HG02588 (cell line): ENCODE data around the gene CSF3R.

Experiments
- ATAC-seq: cut with Tn5 transposase; IDR thresholded peaks from one replicate; pipeline ENCODE4 v1.9.1; 2021; ENCODE audit warnings: mild to moderate bottlenecking, moderate library complexity; ENCODE audit not compliant: unreplicated experiment

Gene CSF3R

DNA sequence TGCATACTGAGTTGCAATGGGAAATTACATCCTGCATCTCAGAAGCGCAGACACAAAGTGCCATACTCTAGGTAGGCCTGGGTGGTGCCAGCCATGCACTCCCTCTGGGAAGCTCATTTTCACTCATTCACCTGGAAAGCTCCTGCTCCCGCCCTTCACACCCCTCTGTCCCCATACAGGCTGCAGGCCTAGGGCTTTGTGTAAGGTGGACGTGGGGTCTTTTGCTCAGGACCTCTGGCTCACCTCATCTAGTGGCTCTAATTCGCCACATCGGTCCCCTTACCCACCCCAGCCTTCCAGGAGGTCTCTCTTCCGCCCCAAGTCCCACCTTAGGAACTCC, 19.3 kb downstream of the CSF3R start:
- ATAC-seq, result no peak

DNA sequence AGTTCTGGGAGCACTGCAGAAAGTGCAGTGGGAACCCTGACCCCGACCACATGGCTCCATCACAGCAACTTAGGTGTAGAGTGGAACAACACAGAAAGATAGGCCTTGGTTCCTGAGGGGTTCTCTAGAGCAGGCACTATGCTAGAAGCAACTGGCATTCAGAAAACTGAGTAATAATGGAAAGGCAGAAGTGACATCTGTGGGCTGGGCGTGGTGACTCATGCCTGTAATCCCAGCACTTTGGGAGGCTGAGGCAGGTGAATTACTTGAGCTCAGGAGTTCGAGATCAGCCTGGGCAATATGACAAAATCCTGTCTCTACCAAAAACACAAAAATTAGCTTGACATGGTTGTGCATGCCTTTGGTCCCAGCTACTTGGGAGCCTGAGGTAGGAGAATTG, 23.8 kb downstream of the CSF3R start:
- no peak for ATAC-seq

- ATAC-seq, result no peak
Measured at GRCh38 chr1:36457691-36458090, 25.0 kb downstream of the CSF3R start.

DNA sequence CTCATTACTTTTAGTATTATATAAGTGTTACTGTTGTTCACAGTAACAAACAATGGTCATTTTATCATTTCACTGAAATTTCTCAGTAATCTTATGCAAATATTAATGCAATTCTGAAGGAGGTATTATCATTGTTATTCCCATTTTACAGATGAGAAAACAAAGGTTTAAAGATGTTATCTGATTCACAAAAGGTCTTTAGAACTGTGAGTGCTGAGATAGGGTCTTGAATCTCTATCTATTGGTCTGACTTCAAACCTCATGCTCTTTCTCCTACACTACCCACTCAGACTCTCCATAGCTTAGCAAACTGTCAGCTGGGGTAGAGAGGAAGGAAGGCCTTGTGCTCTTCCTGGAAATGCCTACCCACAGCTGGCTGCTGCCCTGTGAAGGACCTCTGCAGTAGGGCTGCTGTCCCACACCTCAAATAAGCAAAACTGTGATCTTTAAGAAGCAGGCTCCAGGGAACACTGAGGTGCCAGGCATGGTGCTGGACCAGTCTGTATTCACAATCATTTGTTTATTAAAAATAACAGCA, 26.3 kb downstream of the CSF3R start:
- no peak for ATAC-seq

DNA sequence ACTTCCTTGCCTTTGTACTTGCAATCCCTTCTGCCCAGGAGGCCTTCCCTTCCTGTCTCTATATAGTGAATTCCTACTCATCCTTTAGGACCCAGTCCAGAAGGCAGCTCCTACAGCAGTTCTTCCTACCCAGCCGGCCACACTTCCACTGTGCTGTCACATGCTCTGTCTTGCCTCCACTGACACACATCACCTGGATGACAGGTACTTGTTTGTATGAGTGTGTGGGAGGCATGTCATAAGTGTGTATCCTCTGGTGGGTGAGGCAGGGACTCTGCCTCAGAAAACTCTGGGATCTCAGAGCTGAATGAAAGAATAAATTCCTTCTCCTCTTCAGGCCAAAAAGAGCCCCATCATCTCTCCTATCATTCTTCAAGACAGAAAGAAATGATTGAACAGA, 27.3 kb downstream of the CSF3R start:
- no peak for ATAC-seq

DNA sequence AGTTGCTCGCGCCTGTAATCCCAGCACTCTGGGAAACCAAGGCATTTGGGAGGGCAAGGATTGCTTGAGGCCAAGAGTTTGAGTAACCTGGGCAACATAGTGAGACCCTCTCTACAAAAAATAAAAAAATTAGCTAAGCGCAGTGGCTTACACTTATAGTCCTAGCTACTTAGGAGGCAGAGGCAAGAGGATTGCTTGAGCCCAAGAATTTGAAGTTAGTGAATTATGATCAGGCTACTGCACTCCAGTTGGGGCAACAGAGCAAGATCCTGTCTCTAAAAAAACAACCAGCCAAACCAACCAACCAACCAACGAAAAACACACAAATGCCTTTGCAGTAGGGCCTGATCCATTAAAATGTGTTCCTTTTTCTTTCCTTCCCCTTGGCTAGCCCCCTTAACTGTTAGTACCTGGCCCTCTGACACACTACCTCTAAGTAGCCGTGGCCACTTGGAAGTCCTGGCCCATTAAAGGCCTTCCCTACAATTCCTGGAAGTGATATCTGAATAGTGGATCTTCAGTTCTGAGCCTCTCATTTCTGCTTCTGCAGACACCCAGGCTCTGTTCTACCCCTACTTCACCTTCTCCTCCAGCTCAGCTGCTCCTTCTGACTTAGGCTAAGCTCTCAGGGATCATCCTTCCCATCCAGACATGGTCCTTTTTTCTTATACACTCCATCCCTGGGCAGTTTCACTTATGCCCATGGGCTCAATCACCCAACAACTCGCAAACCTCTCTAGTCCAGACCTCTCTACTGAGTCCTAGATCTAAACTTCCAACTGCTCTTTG, 28.9 kb downstream of the CSF3R start:
- no peak for ATAC-seq

DNA sequence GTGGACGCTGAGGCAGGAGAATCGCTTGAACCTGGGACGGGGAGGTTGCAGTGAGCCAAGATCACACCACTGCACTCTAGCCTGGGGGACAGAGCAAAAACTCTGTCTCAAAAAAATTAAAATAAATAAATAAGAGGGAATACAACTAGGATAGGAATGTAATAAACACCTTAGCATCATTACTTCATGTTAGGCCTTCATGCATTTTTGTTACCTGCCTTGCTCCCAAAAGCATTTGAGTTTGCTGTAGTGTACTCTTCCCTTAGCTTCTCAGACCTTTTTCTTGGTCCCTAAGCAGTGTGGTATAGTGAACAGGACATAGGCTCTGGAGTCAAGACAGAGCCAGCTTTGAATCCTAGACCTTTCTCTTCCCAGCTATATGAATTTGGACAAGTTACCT, 29.7 kb downstream of the CSF3R start:
- ATAC-seq, result no peak

DNA sequence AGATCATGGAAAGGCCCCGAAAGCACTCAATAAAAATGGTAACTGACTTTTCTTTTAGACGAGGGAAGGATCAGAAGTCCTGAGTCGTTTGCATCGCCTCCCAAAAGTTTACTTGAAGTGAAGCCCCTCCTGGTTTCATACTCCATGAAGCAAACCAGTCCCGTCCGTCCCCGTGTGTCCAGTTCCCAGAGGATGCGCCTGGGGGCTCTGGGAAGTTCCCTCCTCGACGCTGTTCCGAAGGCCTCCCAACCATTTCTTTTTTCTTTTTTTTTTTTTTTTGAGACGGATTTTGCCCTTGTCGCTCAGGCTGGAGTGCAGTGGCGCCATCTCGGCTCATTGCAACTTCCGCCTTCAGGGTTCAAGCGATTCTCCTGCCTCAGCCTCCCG, 31.8 kb downstream of the CSF3R start:
- no peak for ATAC-seq

- peak; percentile 97 for ATAC-seq
Measured at GRCh38 chr1:36450270-36450918, 32.3 kb downstream of the CSF3R start, which contains the start of gene OSCP1. Gene OSCP1, minus strand, starts transcription at chr1:36450451. Its CDS starts 82 bp downstream, at chr1:36450369.

DNA sequence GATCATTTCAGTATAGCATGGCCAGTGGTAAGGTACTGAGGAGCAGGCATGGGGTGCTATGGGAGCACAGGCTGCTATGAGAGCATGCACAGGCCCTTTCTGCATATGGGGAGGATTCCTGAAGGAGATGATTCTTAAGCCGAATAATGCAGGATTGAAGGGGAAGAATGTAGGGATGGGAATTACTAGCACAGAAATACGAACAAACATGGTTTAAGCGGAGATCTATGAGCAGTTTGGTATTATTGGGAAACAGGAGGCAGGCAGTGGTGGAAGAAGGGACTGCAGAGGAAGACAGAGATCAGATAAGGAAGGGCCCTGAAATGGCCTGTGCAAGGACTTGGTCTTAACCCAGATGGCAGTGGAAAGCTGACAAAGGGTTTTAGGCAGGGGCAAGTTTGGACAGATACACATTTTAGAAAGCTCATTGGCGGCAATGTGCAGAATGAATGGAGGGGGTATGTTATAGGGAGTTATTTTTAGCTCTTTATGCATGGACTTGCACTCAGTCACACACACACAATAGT, 34.1 kb downstream of the CSF3R start:
- ATAC-seq, result no peak

- ATAC-seq, result no peak
Measured at GRCh38 chr1:36447450-36447849, 35.3 kb downstream of the CSF3R start.

- ATAC-seq, result no peak
Measured at GRCh38 chr1:36446746-36447145, 36.0 kb downstream of the CSF3R start.

GRCh38 chr1:36446271-36446670, 36.4 kb downstream of the CSF3R start:
- ATAC-seq, result no peak

DNA sequence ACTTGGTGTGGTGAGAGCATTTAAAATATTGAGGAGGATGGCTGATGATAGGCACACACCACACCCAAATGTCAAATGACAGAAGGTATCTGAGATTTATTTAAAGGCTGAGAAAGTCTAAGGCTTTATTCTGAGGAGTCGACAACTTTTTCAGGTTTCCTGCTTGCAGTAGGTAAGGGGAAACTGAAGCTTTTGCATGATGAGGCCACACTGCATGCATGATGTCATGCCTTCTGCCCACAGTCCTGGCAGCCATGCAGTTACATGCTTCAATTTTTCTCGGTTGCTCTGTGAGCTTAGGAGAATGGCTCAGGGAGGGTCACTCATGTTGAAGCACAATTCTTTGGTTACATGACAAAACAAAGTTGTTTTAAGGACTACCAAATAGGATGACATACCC, 39.4 kb downstream of the CSF3R start:
- no peak for ATAC-seq

GRCh38 chr1:36442337-36442736, 40.4 kb downstream of the CSF3R start:
- ATAC-seq, result no peak

DNA sequence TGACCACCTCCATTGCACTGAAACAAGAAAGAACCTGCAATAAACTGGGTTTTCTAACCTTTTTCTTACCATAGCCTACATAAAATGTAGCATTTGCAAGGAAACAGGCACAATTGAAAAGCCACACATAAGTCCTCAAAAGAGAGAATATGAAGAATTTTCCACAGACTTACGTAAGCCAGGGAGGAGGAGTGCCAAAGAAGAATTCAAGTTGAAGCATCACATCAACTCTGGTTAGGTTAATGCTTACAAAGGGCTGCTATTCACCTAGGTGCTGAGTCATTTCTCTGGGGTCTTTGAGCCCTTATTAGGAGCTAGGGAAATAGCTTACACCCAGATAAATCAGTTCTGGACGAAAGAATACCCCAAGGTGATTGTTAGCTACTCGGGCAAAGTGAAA, 42.1 kb downstream of the CSF3R start:
- no peak for ATAC-seq

- ATAC-seq, result no peak
Measured at GRCh38 chr1:36440044-36440443, 42.7 kb downstream of the CSF3R start.

GRCh38 chr1:36438715-36439114, 44.0 kb downstream of the CSF3R start:
- ATAC-seq, result no peak

- no peak for ATAC-seq
Measured at GRCh38 chr1:36436821-36437220, 45.9 kb downstream of the CSF3R start.

DNA sequence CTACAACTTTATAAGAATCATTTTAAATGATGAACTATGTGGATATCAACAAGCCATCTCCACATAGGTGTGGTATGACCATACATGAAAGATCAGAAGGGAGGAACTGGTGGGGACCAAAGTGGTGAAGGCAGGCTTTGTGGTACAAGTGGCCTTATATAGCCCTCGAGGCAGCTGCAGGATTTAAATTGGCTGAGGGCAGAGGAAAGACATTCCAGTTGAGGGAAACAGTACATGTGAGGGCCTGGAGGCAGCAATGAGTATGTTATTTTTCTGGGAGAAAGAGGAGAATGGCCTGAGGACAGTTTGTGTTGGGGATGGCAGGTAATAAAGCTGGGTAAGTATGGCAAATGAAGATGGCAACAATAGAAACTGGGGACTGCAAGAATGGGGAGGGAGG, 49.6 kb downstream of the CSF3R start:
- no peak for ATAC-seq

GRCh38 chr1:36432616-36433015, 50.1 kb downstream of the CSF3R start:
- no peak for ATAC-seq

GRCh38 chr1:36425791-36426190, 56.9 kb downstream of the CSF3R start:
- ATAC-seq, result no peak
